Measurements from ENCODE around the gene TMEM165.

Gene TMEM165

GRCh38 chr4:55364691-55365344, 30.9 kb upstream of the TMEM165 start:
- no peaks in the 10 kb centered on the region for H3K9me2 ChIP-seq (replicated peaks; ENCODE audit: low read depth, low read length)
- no peak for TF ChIP-seq CTCF (conservative IDR thresholded peaks at IDR 0.05; ENCODE audit: low read length)
- no peak for TF ChIP-seq EZH2phosphoT487 (IDR thresholded peaks at IDR 0.05; ENCODE audit: borderline replicate concordance)
- H3K36me3 ChIP-seq (ENCODE audit: insufficient read depth, low read length), result no peaks in the 10 kb centered on the region
- no peaks in the 10 kb centered on the region for H3K27me3 ChIP-seq (ENCODE audit: insufficient read depth, low read length, poor library complexity, severe bottlenecking)
- no peak overlapping the region for H2AFZ ChIP-seq (ENCODE audit: low read length)
- no peaks in the 10 kb centered on the region for H4K20me1 ChIP-seq (ENCODE audit: insufficient read depth, low read length, poor library complexity, severe bottlenecking)
- H3K4me2 ChIP-seq (ENCODE audit: low read depth, low read length, poor library complexity, severe bottlenecking), result no peak overlapping the region
- no peaks in the 10 kb centered on the region for H3F3A ChIP-seq (ENCODE audit: low read depth)
- H3K4me1 ChIP-seq (ENCODE audit: insufficient read depth, low read length, poor library complexity, severe bottlenecking), result no peaks in the 10 kb centered on the region
- H3K9me3 ChIP-seq (ENCODE audit: insufficient read depth, low read depth, low read length), result no peaks in the 10 kb centered on the region
- H3K9ac ChIP-seq (ENCODE audit: low read depth, low read length, poor library complexity, severe bottlenecking), result no peak overlapping the region
- H3K79me2 ChIP-seq (ENCODE audit: insufficient read depth, low read length), result no peaks in the 10 kb centered on the region
- H3K4me3 ChIP-seq (ENCODE audit: low read length, poor library complexity, severe bottlenecking), result no peak overlapping the region

- H3K4me3 ChIP-seq (ENCODE audit: low read length, poor library complexity, severe bottlenecking), result no peak overlapping the region
- no peaks in the 10 kb centered on the region for H3K27me3 ChIP-seq (ENCODE audit: insufficient read depth, low read length, poor library complexity, severe bottlenecking)
- no peak overlapping the region for H3K4me2 ChIP-seq (ENCODE audit: low read depth, low read length, poor library complexity, severe bottlenecking)
- H3K36me3 ChIP-seq (ENCODE audit: insufficient read depth, low read length), result no peaks in the 10 kb centered on the region
- H3F3A ChIP-seq (ENCODE audit: low read depth), result no peaks in the 10 kb centered on the region
- no peak overlapping the region for H3K9ac ChIP-seq (ENCODE audit: low read depth, low read length, poor library complexity, severe bottlenecking)
- H4K20me1 ChIP-seq (ENCODE audit: insufficient read depth, low read length, poor library complexity, severe bottlenecking), result no peaks in the 10 kb centered on the region
- no peaks in the 10 kb centered on the region for H3K79me2 ChIP-seq (ENCODE audit: insufficient read depth, low read length)
- no peaks in the 10 kb centered on the region for H3K9me3 ChIP-seq (ENCODE audit: insufficient read depth, low read depth, low read length)
- no peak for TF ChIP-seq CTCF (conservative IDR thresholded peaks at IDR 0.05; ENCODE audit: low read length)
- TF ChIP-seq EZH2phosphoT487 (IDR thresholded peaks at IDR 0.05; ENCODE audit: borderline replicate concordance), result no peak
- H2AFZ ChIP-seq (ENCODE audit: low read length), result no peak overlapping the region
- H3K4me1 ChIP-seq (ENCODE audit: insufficient read depth, low read length, poor library complexity, severe bottlenecking), result no peaks in the 10 kb centered on the region
- no peaks in the 10 kb centered on the region for H3K9me2 ChIP-seq (replicated peaks; ENCODE audit: low read depth, low read length)
Measured at GRCh38 chr4:55365345-55365728, 30.4 kb upstream of the TMEM165 start.

GRCh38 chr4:55366621-55367020, 29.1 kb upstream of the TMEM165 start:
- TF ChIP-seq CTCF (conservative IDR thresholded peaks at IDR 0.05; ENCODE audit: low read length) (no peak), EZH2phosphoT487 (IDR thresholded peaks at IDR 0.05; ENCODE audit: borderline replicate concordance) (no peak)
- Histone ChIP-seq H3K9me3 (ENCODE audit: insufficient read depth, low read depth, low read length) (no peaks in the 10 kb centered on the region), H3K4me1 (ENCODE audit: insufficient read depth, low read length, poor library complexity, severe bottlenecking) (no peaks in the 10 kb centered on the region), H2AFZ (ENCODE audit: low read length) (no peak overlapping the region), H3K36me3 (ENCODE audit: insufficient read depth, low read length) (no peaks in the 10 kb centered on the region), H3K79me2 (ENCODE audit: insufficient read depth, low read length) (no peaks in the 10 kb centered on the region), H3K9me2 (replicated peaks; ENCODE audit: low read depth, low read length) (no peaks in the 10 kb centered on the region), H3K9ac (ENCODE audit: low read depth, low read length, poor library complexity, severe bottlenecking) (no peak overlapping the region), H3K4me2 (ENCODE audit: low read depth, low read length, poor library complexity, severe bottlenecking) (no peak overlapping the region), H3K27me3 (ENCODE audit: insufficient read depth, low read length, poor library complexity, severe bottlenecking) (no peaks in the 10 kb centered on the region), H3F3A (ENCODE audit: low read depth) (no peaks in the 10 kb centered on the region), H3K4me3 (ENCODE audit: low read length, poor library complexity, severe bottlenecking) (no peak overlapping the region), H4K20me1 (ENCODE audit: insufficient read depth, low read length, poor library complexity, severe bottlenecking) (no peaks in the 10 kb centered on the region)
